HPDE6-E6E7 (cell line): ENCODE data around the gene LRRC28.

Experiments
- DNase-seq: peaks from one replicate; pipeline ENCODE4 v3.0.0; 2011; ENCODE audit warnings: missing footprints; ENCODE audit errors: extremely low spot score

The LRRC28 gene

GRCh38 chr15:99249270-99249841 lies 1.9 kb upstream of the LRRC28 start, which contains the start of gene TTC23:
TSS of gene TTC23 (minus strand) at chr15:99249581. CDS start at chr15:99228712, 20,869 bp downstream.
- peak; percentile 54 for DNase-seq

DNA sequence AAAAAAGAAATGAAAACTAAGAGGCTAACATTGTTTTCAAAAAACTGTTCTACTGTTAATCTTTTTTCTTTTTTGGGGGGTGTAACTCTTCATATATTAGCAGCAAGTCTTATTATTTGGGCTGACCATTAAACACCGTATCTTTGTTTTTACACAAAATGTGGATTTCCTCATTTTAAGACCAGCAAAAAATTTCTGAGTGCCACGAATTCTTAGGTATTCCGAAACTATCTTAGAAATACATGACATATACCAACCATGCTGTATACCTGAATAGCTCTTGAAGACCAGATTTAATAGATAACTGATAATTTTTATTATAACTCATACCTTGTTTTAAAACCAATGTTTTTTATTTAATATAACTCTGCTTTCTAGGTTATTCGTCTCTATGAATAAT lies 1.3 kb upstream of the LRRC28 start:
- no peak for DNase-seq

GRCh38 chr15:99250494-99250856 lies 806 bp upstream of the LRRC28 start:
- no peak for DNase-seq

GRCh38 chr15:99252326-99252725 lies 1.0 kb downstream of the LRRC28 start:
- DNase-seq: no peak

GRCh38 chr15:99253381-99254090 lies 2.3 kb downstream of the LRRC28 start:
- DNase-seq: no peak

GRCh38 chr15:99257107-99257750 lies 5.9 kb downstream of the LRRC28 start:
- DNase-seq: no peak

- peak; percentile 32 for DNase-seq
Observed at GRCh38 chr15:99264125-99264524, 12.8 kb downstream of the LRRC28 start.

- no peak for DNase-seq
Observed at GRCh38 chr15:99265541-99266070, 14.3 kb downstream of the LRRC28 start.

DNA sequence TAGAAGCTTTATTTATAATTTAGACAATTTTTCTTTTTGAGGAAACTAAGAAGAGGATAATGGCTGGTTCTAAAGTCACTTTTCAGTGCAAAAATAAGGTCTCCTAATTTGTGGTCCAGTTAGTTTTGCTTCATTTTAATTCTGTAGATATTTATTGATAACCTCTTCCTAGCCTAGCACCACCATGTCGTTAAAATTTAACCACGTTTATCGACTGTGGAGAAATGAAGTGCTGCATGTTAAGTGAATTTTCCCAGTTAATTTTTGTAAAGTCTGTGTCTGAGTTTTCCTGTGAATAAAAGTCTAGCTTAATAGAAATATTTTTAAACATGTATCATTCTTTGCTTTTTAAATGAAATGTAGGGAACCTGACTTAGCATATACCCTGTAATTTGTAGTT lies 16.7 kb downstream of the LRRC28 start:
- no peak for DNase-seq

- DNase-seq: no peak
Observed at GRCh38 chr15:99268431-99268830, 17.1 kb downstream of the LRRC28 start.

- no peak for DNase-seq
Observed at GRCh38 chr15:99273801-99274200, 22.5 kb downstream of the LRRC28 start.

- no peak for DNase-seq
Observed at GRCh38 chr15:99275061-99275460, 23.8 kb downstream of the LRRC28 start.

- DNase-seq: no peak
Observed at GRCh38 chr15:99275525-99276128, 24.3 kb downstream of the LRRC28 start.

GRCh38 chr15:99279290-99279689 lies 28.0 kb downstream of the LRRC28 start:
- no peak for DNase-seq

- no peak for DNase-seq
Observed at GRCh38 chr15:99279827-99280226, 28.5 kb downstream of the LRRC28 start.

- no peak for DNase-seq
Observed at GRCh38 chr15:99282121-99282520, 30.8 kb downstream of the LRRC28 start.

- no peak for DNase-seq
Observed at GRCh38 chr15:99282586-99282985, 31.3 kb downstream of the LRRC28 start.

DNA sequence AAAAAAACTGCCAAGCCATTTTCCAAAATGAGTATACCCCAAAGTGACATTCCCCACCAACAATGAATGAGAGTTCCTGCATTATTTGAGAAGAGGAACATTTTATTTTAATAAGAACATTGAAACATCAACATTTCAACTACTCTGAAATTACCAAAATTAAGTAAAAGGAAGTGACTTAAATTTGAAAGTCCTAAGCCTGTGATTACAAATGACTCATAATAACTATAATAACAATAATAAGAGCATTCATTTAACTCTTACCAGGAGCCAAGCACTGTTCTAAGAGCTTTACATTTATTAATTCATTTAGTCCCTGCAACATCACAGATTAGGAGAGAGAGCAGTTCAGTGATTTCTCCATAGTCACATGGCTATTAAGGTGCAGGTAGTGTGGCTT lies 32.4 kb downstream of the LRRC28 start:
- no peak for DNase-seq

- no peak for DNase-seq
Observed at GRCh38 chr15:99291643-99292042, 40.4 kb downstream of the LRRC28 start.

- DNase-seq: no peak
Observed at GRCh38 chr15:99295840-99296239, 44.6 kb downstream of the LRRC28 start.

GRCh38 chr15:99296386-99296785 lies 45.1 kb downstream of the LRRC28 start:
- no peak for DNase-seq

DNA sequence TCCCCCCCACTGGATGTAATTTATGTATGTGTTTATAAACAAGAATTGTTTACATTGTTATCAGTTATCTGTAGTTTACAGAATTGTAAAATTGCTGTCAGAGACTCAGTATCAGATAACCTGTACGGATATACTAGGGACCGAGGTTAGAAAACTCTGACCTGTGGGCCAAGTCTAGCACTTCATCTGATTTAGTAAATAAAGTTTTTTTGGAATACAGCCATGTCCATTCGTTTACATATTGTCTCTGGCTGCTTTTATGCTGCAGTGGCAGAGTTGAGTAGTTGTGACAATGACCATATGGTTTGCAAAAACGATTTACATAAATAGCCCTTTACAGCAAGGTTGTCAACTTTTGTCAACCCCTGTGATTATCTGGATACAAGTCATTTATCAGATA lies 52.6 kb downstream of the LRRC28 start:
- no peak for DNase-seq
